GM19324 (cell line): ENCODE data around the gene EDEM3.
"Not testable (repeated sequence)": the region's sequence is repeated elsewhere in the genome, so short reads cannot be mapped to it uniquely, and the experiment has no call there.

Experiments used
- ATAC-seq: cut with Tn5 transposase; IDR thresholded peaks from one replicate; pipeline ENCODE4 v1.9.1; 2021; ENCODE audit warnings: mild to moderate bottlenecking, moderate library complexity; ENCODE audit not compliant: unreplicated experiment, low FRiP score

Gene EDEM3

GRCh38 chr1:184680611-184681225 is 73.9 kb downstream of the EDEM3 start:
- ATAC-seq: not testable (repeated sequence)

- ATAC-seq: not testable (repeated sequence)
These were observed 75.2 kb downstream of the EDEM3 start for GRCh38 chr1:184679472-184679871.

GRCh38 chr1:184677344-184677743 is 77.3 kb downstream of the EDEM3 start:
- ATAC-seq: no peak

- no peak for ATAC-seq
These were observed 81.4 kb downstream of the EDEM3 start for GRCh38 chr1:184673305-184673704.

- ATAC-seq: no peak
These were observed 82.5 kb downstream of the EDEM3 start for GRCh38 chr1:184672013-184672726.

- ATAC-seq: no peak
These were observed 85.3 kb downstream of the EDEM3 start for GRCh38 chr1:184669391-184669790.

- ATAC-seq: no peak
These were observed 89.3 kb downstream of the EDEM3 start for GRCh38 chr1:184665360-184665759.

- no peak for ATAC-seq
These were observed 90.0 kb downstream of the EDEM3 start for GRCh38 chr1:184664661-184665060.

GRCh38 chr1:184664042-184664660 is 90.5 kb downstream of the EDEM3 start:
- no peak for ATAC-seq

- ATAC-seq: no peak
These were observed 92.9 kb downstream of the EDEM3 start for GRCh38 chr1:184661801-184662200.

- ATAC-seq: no peak
These were observed 94.0 kb downstream of the EDEM3 start for GRCh38 chr1:184660462-184661191.

- ATAC-seq: no peak
These were observed 96.6 kb downstream of the EDEM3 start for GRCh38 chr1:184658055-184658454.

- ATAC-seq: no peak
These were observed 98.4 kb downstream of the EDEM3 start for GRCh38 chr1:184656221-184656620.

GRCh38 chr1:184655185-184655584 is 99.5 kb downstream of the EDEM3 start:
- no peak for ATAC-seq

GRCh38 chr1:184650177-184650866 is 104.3 kb downstream of the EDEM3 start:
- no peak for ATAC-seq

GRCh38 chr1:184649451-184649888 is 105.2 kb downstream of the EDEM3 start:
- peak; percentile 61 for ATAC-seq

GRCh38 chr1:184648856-184649201 is 105.8 kb downstream of the EDEM3 start:
- ATAC-seq: no peak

- ATAC-seq: no peak
These were observed 106.3 kb downstream of the EDEM3 start for GRCh38 chr1:184648160-184648855.

- ATAC-seq: no peak
These were observed 107.2 kb downstream of the EDEM3 start for GRCh38 chr1:184647471-184647870.

GRCh38 chr1:184646824-184647223 is 107.8 kb downstream of the EDEM3 start:
- ATAC-seq: no peak
